Measurements from ENCODE around the gene ATP2B2. TPM values are rescaled to one million over a fixed set of nuclear protein-coding genes. Genes with fewer than 3 reads are reported as not detected.

ATP2B2 gene
- total RNA-seq, 1 experiment from 2014 or later: not detected

DNA sequence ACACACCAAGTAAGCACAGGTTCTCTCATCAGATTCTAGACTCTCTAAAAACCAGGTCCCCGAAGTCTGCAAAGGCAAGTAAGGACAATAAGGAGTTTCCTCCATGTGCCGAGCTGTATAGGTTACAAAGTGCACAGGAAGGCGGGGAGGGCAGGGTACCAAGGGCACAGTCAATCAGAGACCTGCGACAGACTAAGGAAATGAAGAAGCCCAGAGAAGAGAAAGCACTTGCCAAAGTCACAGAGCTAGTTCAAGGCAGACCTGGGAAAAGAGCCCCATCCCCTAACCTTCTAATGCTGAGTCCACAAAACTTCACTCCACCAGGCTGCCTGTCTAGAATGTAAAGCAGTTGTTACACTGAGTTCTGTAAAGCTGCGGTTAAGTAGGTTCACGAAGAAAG lies 186.1 kb downstream of the ATP2B2 start:
- H3K27ac Mint-ChIP-seq (ENCODE audit: low read depth, unreplicated experiment): peak overlapping the region; percentile 95
- DNase-seq (ENCODE audit: unreplicated experiment): no peak
- no peaks in the 10 kb centered on the region for H3K9me3 Mint-ChIP-seq (ENCODE audit: unreplicated experiment)
- POLR2A ChIA-PET: interaction anchor here (1.2 kb wide), 1 partner anchor 45 kb away, joined by 3 read pairs; no protein-coding TSS in a partner anchor
- TF ChIP-seq, protein P1, sequence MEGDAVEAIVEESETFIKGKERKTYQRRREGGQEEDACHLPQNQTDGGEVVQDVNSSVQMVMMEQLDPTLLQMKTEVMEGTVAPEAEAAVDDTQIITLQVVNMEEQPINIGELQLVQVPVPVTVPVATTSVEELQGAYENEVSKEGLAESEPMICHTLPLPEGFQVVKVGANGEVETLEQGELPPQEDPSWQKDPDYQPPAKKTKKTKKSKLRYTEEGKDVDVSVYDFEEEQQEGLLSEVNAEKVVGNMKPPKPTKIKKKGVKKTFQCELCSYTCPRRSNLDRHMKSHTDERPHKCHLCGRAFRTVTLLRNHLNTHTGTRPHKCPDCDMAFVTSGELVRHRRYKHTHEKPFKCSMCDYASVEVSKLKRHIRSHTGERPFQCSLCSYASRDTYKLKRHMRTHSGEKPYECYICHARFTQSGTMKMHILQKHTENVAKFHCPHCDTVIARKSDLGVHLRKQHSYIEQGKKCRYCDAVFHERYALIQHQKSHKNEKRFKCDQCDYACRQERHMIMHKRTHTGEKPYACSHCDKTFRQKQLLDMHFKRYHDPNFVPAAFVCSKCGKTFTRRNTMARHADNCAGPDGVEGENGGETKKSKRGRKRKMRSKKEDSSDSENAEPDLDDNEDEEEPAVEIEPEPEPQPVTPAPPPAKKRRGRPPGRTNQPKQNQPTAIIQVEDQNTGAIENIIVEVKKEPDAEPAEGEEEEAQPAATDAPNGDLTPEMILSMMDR (IDR thresholded peaks at IDR 0.05; ENCODE audit: unreplicated experiment): no peak
- no TSS peak for BruUV-seq (replicated peaks)
- peaks cover 6% of the 10 kb centered on the region for H3K4me1 Mint-ChIP-seq (ENCODE audit: insufficient read depth, unreplicated experiment)
- CTCF ChIA-PET: no interaction called here
- intact Hi-C loops (cut with micrococcal nuclease): no loop called here
- peaks cover 43% of the 10 kb centered on the region for H3K36me3 Mint-ChIP-seq (ENCODE audit: insufficient read depth, unreplicated experiment)
- peaks cover 4% of the 10 kb centered on the region for H3K27me3 Mint-ChIP-seq (ENCODE audit: insufficient read depth, unreplicated experiment)
- peak overlapping the region; percentile 82 for H3K4me3 Mint-ChIP-seq (ENCODE audit: unreplicated experiment)

DNA sequence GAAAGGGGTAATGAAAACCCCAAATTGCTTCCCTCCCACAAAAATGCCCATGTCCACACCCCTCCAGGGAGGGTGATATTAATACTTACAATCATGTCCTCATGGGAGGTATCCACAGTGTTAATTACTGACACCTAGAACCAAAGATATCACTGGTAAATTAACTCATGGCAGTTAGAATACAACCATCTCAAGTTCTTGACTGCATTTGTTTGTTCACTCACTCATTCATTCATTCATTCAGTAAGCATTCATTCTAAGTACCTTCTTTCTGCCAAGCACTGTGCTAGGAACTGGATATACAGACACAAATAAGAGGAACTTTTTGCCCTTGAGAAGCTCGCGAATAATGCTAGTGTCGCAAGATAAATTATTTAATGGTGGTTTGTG lies 187.4 kb downstream of the ATP2B2 start:
- peaks cover 6% of the 10 kb centered on the region for H3K4me1 Mint-ChIP-seq (ENCODE audit: insufficient read depth, unreplicated experiment)
- H3K27ac Mint-ChIP-seq (ENCODE audit: low read depth, unreplicated experiment): no peak overlapping the region
- no peaks in the 10 kb centered on the region for H3K9me3 Mint-ChIP-seq (ENCODE audit: unreplicated experiment)
- intact Hi-C loops (cut with micrococcal nuclease): no loop called here
- H3K4me3 Mint-ChIP-seq (ENCODE audit: unreplicated experiment): no peak overlapping the region
- H3K27me3 Mint-ChIP-seq (ENCODE audit: insufficient read depth, unreplicated experiment): no peaks in the 10 kb centered on the region
- DNase-seq (ENCODE audit: unreplicated experiment): no peak
- H3K36me3 Mint-ChIP-seq (ENCODE audit: insufficient read depth, unreplicated experiment): peaks cover 55% of the 10 kb centered on the region
- TF ChIP-seq, protein P1 (IDR thresholded peaks at IDR 0.05; ENCODE audit: unreplicated experiment): no peak
- POLR2A ChIA-PET: no interaction called here
- CTCF ChIA-PET: no interaction called here
- no TSS peak for BruUV-seq (replicated peaks)

DNA sequence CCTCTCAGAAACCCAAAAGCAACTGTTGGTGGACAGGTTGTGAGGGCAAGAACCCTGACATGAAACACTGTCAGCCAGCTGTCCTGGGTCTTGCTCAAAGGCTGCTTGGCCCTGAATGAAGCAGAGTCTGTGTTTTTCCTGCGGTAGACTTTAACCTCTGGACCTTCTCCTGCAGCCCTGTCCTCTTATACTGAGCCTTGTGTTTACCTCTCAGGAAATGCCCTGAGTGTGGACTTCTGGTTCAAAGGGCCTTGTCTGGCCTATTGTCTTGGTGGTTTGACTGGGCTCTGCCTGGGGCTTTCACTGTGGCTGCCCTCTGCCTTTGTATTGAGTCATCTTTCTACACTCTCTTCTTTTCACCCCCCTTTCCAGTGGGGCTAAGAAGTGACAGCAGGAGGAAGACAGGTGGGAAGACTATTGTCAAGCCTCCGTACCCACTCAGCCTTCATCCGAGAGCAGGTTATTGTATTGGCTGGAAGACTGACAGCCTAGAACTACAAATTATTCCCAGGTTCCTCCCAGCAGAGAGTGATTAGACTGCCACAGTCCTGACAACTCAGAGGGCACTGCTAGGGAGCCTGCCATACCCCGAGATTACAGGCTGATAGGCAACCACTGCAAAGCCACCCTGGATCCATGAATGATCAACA lies 187.9 kb downstream of the ATP2B2 start:
- DNase-seq (ENCODE audit: unreplicated experiment): no peak
- no peak overlapping the region for H3K4me3 Mint-ChIP-seq (ENCODE audit: unreplicated experiment)

DNA sequence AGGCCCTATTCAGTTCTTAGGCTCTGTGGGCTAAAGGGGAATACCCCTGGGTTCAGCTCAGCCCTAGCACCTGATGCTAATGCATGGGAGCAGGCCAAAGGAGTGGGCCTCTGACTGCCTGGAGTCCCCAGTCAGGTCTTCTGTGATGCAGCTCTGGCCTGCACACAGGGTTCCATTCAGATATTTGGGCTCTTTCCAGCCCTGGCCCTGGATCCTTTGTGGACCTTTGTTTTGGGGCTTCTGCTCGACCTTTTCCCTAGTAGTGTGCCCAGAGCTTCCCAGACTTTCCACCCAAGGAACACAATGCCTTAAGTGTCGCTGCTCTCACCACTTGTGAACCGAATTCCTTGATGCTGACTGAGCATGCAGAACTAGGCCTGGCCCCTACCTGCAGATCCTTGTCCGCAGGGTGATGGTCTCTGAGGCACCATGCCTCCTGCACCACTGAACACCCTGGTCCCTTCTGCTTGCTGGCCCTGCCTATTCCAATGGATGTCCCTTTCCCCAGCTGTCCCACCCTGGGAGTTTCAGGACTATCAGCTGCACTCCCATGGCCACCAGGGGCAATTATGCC lies 189.5 kb downstream of the ATP2B2 start:
- intact Hi-C loops (cut with micrococcal nuclease): no loop called here
- TF ChIP-seq, protein P1 (IDR thresholded peaks at IDR 0.05; ENCODE audit: unreplicated experiment): no peak

More for the DNA sequence above, 187.9 kb downstream of the ATP2B2 start:
- Mint-ChIP-seq H3K9me3 (ENCODE audit: unreplicated experiment) (no peaks in the 10 kb centered on the region), H3K27me3 (ENCODE audit: insufficient read depth, unreplicated experiment) (no peaks in the 10 kb centered on the region), H3K36me3 (ENCODE audit: insufficient read depth, unreplicated experiment) (peaks cover 60% of the 10 kb centered on the region), H3K27ac (ENCODE audit: low read depth, unreplicated experiment) (no peak overlapping the region), H3K4me1 (ENCODE audit: insufficient read depth, unreplicated experiment) (peaks cover 6% of the 10 kb centered on the region)
- POLR2A ChIA-PET: no interaction called here
- no TSS peak for BruUV-seq (replicated peaks)
- TF ChIP-seq, protein P1 (IDR thresholded peaks at IDR 0.05; ENCODE audit: unreplicated experiment): no peak
- CTCF ChIA-PET: no interaction called here
- intact Hi-C loops (cut with micrococcal nuclease): no loop called here

More for the DNA sequence above, 189.5 kb downstream of the ATP2B2 start:
- Mint-ChIP-seq H3K27ac (ENCODE audit: low read depth, unreplicated experiment) (no peak overlapping the region), H3K4me3 (ENCODE audit: unreplicated experiment) (no peak overlapping the region), H3K36me3 (ENCODE audit: insufficient read depth, unreplicated experiment) (peaks cover 76% of the 10 kb centered on the region), H3K4me1 (ENCODE audit: insufficient read depth, unreplicated experiment) (peaks cover 6% of the 10 kb centered on the region), H3K27me3 (ENCODE audit: insufficient read depth, unreplicated experiment) (no peaks in the 10 kb centered on the region), H3K9me3 (ENCODE audit: unreplicated experiment) (no peaks in the 10 kb centered on the region)
- no TSS peak for BruUV-seq (replicated peaks)
- no peak for DNase-seq (ENCODE audit: unreplicated experiment)
- POLR2A ChIA-PET: interaction anchor here (0.6 kb wide), 1 partner anchor 284 kb away, joined by 3 read pairs; no protein-coding TSS in a partner anchor
- CTCF ChIA-PET: interaction anchor here (0.9 kb wide), 1 partner anchor 24 kb away, joined by 3 read pairs; no protein-coding TSS in a partner anchor
